HCT116 (cell line): ENCODE measurements around the gene SEC16A.

Experiments
- CBX3 ChIP-seq: IDR thresholded peaks from 2 replicates; pipeline ENCODE4 v1.6.1; 2012; ENCODE audit warnings: low read depth
- CTCF ChIP-seq, 3 experiments: fragments of 200-600 bp in 1 of 3; sonication (generic) in 1 of 3; IDR thresholded peaks in 2 of 3; conservative IDR thresholded peaks in 1 of 3; 2 replicates each; pipeline ENCODE4 v1.5.1; 2012 to 2017; ENCODE audit warnings: low read depth in 2 of 3, low read length in 2 of 3, antibody characterized with exemption in 1 of 3, borderline replicate concordance in 1 of 3, control low read depth in 1 of 3, mild to moderate bottlenecking in 1 of 3, mixed read lengths in 1 of 3, mixed run types in 1 of 3, moderate library complexity in 1 of 3; ENCODE audit not compliant: insufficient read depth in 1 of 3
- EZH2 ChIP-seq: fragments of 200-600 bp; sonication (generic); IDR thresholded peaks from 2 replicates; pipeline ENCODE4 v1.6.1; 2017; ENCODE audit warnings: antibody characterized with exemption, mixed run types
- JUND ChIP-seq: IDR thresholded peaks from 2 replicates; pipeline ENCODE4 v1.6.1; 2012
- POLR2AphosphoS5 ChIP-seq: IDR thresholded peaks from 2 replicates; pipeline ENCODE4 v1.6.1; 2011; ENCODE audit warnings: mild to moderate bottlenecking, low read depth, low read length, moderate library complexity
- REST ChIP-seq: IDR thresholded peaks from 2 replicates; pipeline ENCODE4 v1.6.1; 2012; ENCODE audit warnings: low read depth
- TCF7L2 ChIP-seq: IDR thresholded peaks from 2 replicates; pipeline ENCODE4 v1.7.0; 2011; ENCODE audit warnings: borderline replicate concordance, inconsistent platforms; ENCODE audit not compliant: insufficient read depth, insufficient read length; ENCODE audit errors: extremely low read depth
- ZNF274 ChIP-seq: fragments of 200-500 bp; sonication (Bioruptor generic); IDR thresholded peaks from 2 replicates; pipeline ENCODE4 v1.6.1; 2014; ENCODE audit warnings: mild to moderate bottlenecking, low read depth, low read length, inconsistent platforms

- no peak for TF ChIP-seq CTCF (IDR thresholded peaks at IDR 0.05 in 2 of 3, conservative IDR thresholded peaks at IDR 0.05 in 1 of 3; ENCODE audit: borderline replicate concordance in 1 of 3, insufficient read depth in 1 of 3, low read depth in 2 of 3, low read length in 2 of 3)
- TF ChIP-seq ZNF274 = no peak
- no peak for TF ChIP-seq POLR2AphosphoS5
- no peak for TF ChIP-seq TCF7L2
- TF ChIP-seq EZH2 = no peak
- TF ChIP-seq CBX3 = no peak
- TF ChIP-seq JUND = no peak
- TF ChIP-seq REST = no peak
Observed at GRCh38 chr9:136511144-136511669, 28.4 kb upstream of the SEC16A start.
